ENCODE measurements around the gene SLC25A44. TPM values are rescaled to one million over a fixed set of nuclear protein-coding genes. Genes with fewer than 3 reads are reported as not detected.

SLC25A44 gene
- total RNA-seq, 1 donor from 2014 or later = 67.9 TPM

Other genes with a start within 250 kb of the SLC25A44 start
- gene ARHGEF2, start 215.6 kb upstream of the SLC25A44 start, total RNA-seq = 189 and 198 TPM in 2 replicates
- 175 and 176 TPM in 2 replicates for gene SSR2, start 173.2 kb upstream of the SLC25A44 start, total RNA-seq
- gene UBQLN4, start 140.3 kb upstream of the SLC25A44 start, total RNA-seq = 64.3 and 65.0 TPM in 2 replicates
- 69.9 and 73.0 TPM in 2 replicates for gene LAMTOR2, start 139.3 kb upstream of the SLC25A44 start, total RNA-seq
- gene RAB25, start 132.9 kb upstream of the SLC25A44 start, total RNA-seq = not detected in 2 replicates
- 0.24 and 0.84 TPM in 2 replicates for gene MEX3A, start 111.6 kb upstream of the SLC25A44 start, total RNA-seq
- gene LMNA, start 79.4 kb upstream of the SLC25A44 start, total RNA-seq = 105 and 110 TPM in 2 replicates
- 12.1 and 12.7 TPM in 2 replicates for gene SEMA4A, start 40.5 kb upstream of the SLC25A44 start, total RNA-seq
- 107 and 113 TPM in 2 replicates for gene PMF1, start 18.9 kb downstream of the SLC25A44 start, total RNA-seq
- gene BGLAP, start 48.1 kb downstream of the SLC25A44 start, total RNA-seq = 1.9 and 2.3 TPM in 2 replicates
- 4.2 and 4.6 TPM in 2 replicates for gene PAQR6, start 54.0 kb downstream of the SLC25A44 start, total RNA-seq
- 93.8 and 95.8 TPM in 2 replicates for gene SMG5, start 88.7 kb downstream of the SLC25A44 start, total RNA-seq
- gene TMEM79, start 90.2 kb downstream of the SLC25A44 start, total RNA-seq = 8.6 and 9.3 TPM in 2 replicates
- gene GLMP, start 101.6 kb downstream of the SLC25A44 start, total RNA-seq = 15.7 and 16.9 TPM in 2 replicates
- gene VHLL, start 105.2 kb downstream of the SLC25A44 start, total RNA-seq = 0.54 and 1.0 TPM in 2 replicates
- 623 TPM in 2 replicates for gene CCT3, start 144.2 kb downstream of the SLC25A44 start, total RNA-seq
- 0.47 and 0.82 TPM in 2 replicates for gene TSACC, start 144.4 kb downstream of the SLC25A44 start, total RNA-seq
- gene RHBG, start 175.1 kb downstream of the SLC25A44 start, total RNA-seq = not detected in 2 replicates